Suprapubic skin (tissue), 4 donors: ENCODE data around the gene TMEM131. TPM values are rescaled to one million over a fixed set of nuclear protein-coding genes. Genes with fewer than 3 reads are reported as not detected.
"Not testable (repeated sequence)": the region's sequence is repeated elsewhere in the genome, so short reads cannot be mapped to it uniquely, and the experiment has no call there.

Experiments used
- DNase-seq, 2 donors: peaks; one replicate each; pipeline ENCODE4 v3.0.0-alpha.2; 2019; ENCODE audit warnings: low spot score in 2 of 2
- H3K27ac ChIP-seq: fragments of 200-600 bp; sonication (generic); one replicate; pipeline ENCODE4 v1.5.1; 2019
- H3K27me3 ChIP-seq: fragments of 200-600 bp; sonication (generic); one replicate; pipeline ENCODE4 v1.5.1; 2019
- H3K36me3 ChIP-seq: fragments of 200-600 bp; sonication (generic); one replicate; pipeline ENCODE4 v1.5.1; 2019
- H3K4me1 ChIP-seq: fragments of 200-600 bp; sonication (generic); one replicate; pipeline ENCODE4 v1.5.1; 2019
- H3K4me3 ChIP-seq: fragments of 200-600 bp; sonication (generic); one replicate; pipeline ENCODE4 v1.5.1; 2019; ENCODE audit warnings: mild to moderate bottlenecking
- H3K9me3 ChIP-seq: fragments of 200-600 bp; sonication (generic); one replicate; pipeline ENCODE4 v1.5.1; 2019
- CTCF ChIP-seq, 2 donors: fragments of 200-600 bp in 1 of 2; fragments of 450-650 bp in 1 of 2; sonication (generic) in 1 of 2; IDR thresholded peaks; one replicate each; pipeline ENCODE4 v1.5.1; 2016 to 2019; ENCODE audit warnings: antibody characterized with exemption in 2 of 2, mild to moderate bottlenecking in 1 of 2, moderate library complexity in 1 of 2
- EP300 ChIP-seq: sonication (generic); formaldehyde crosslinking; IDR thresholded peaks from one replicate; pipeline ENCODE4 v1.6.1; 2017; ENCODE audit warnings: antibody characterized with exemption
- POLR2A ChIP-seq, 2 donors: fragments of 450-650 bp; IDR thresholded peaks; one replicate each; pipeline ENCODE4 v1.6.1; 2017; ENCODE audit warnings: antibody characterized with exemption in 2 of 2, mild to moderate bottlenecking in 2 of 2, moderate library complexity in 2 of 2
- POLR2AphosphoS5 ChIP-seq, 3 donors: sonication (generic); formaldehyde crosslinking; IDR thresholded peaks; one replicate each; pipeline ENCODE4 v1.6.1; 2017; ENCODE audit warnings: antibody characterized with exemption in 3 of 3
- WGBS: methylation state at CpG from one replicate; pipeline ENCODE4 v1.1.5; 2018; 5-methylcytosine and 5-hydroxymethylcytosine counted together
- total RNA-seq, 4 donors: library from RNA; depleted of rRNA; stranded (reverse); fragments of >200 nt; gene quantifications; one replicate each; pipeline ENCODE4 v1.1.0, GENCODE V29; 2016

Gene TMEM131
- total RNA-seq, 4 donors from 2014 or later = 39.7 to 117 (median 42.5) TPM

- DNase-seq = no peak
- no peaks in the 10 kb centered on the region for H3K9me3 ChIP-seq
- no peak overlapping the region for H3K4me3 ChIP-seq
- H3K27me3 ChIP-seq = no peaks in the 10 kb centered on the region
- no peaks in the 10 kb centered on the region for H3K4me1 ChIP-seq
- WGBS = 73% methylated on average over 5 of the region's 5 CpGs
- H3K36me3 ChIP-seq = no peaks in the 10 kb centered on the region
- no peak overlapping the region for H3K27ac ChIP-seq
- TF ChIP-seq POLR2A (IDR thresholded peaks at IDR 0.05) = no peak
- no peak for TF ChIP-seq POLR2AphosphoS5 (IDR thresholded peaks at IDR 0.05)
- TF ChIP-seq EP300 = no peak
- no peak for TF ChIP-seq CTCF (IDR thresholded peaks at IDR 0.05)
Measured at GRCh38 chr2:97957432-97958183, 38.1 kb downstream of the TMEM131 start.

GRCh38 chr2:97956753-97957152, 39.0 kb downstream of the TMEM131 start:
- H3K4me1 ChIP-seq, DNase-seq, H3K27me3 ChIP-seq, H3K36me3 ChIP-seq, H3K4me3 ChIP-seq, H3K9me3 ChIP-seq, H3K27ac ChIP-seq: not testable (repeated sequence)
- WGBS = 84% methylated on average over 13 of the region's 13 CpGs

- WGBS = 93% methylated on average over 4 of the region's 4 CpGs
Measured at GRCh38 chr2:97953853-97954252, 41.9 kb downstream of the TMEM131 start.

GRCh38 chr2:97952357-97952756, 43.4 kb downstream of the TMEM131 start:
- no peak for DNase-seq
- no peak overlapping the region for H3K27ac ChIP-seq
- H3K4me1 ChIP-seq = peaks cover 9% of the 10 kb centered on the region
- no peak overlapping the region for H3K4me3 ChIP-seq
- TF ChIP-seq EP300 = no peak
- TF ChIP-seq POLR2A (IDR thresholded peaks at IDR 0.05) = no peak
- no peak for TF ChIP-seq CTCF (IDR thresholded peaks at IDR 0.05)
- TF ChIP-seq POLR2AphosphoS5 (IDR thresholded peaks at IDR 0.05) = no peak
- 89% methylated on average over 6 of the region's 6 CpGs for WGBS
- no peaks in the 10 kb centered on the region for H3K36me3 ChIP-seq
- no peaks in the 10 kb centered on the region for H3K27me3 ChIP-seq
- H3K9me3 ChIP-seq = no peaks in the 10 kb centered on the region

More at GRCh38 chr2:97953853-97954252, 41.9 kb downstream of the TMEM131 start:
- no peak for DNase-seq
- no peaks in the 10 kb centered on the region for H3K36me3 ChIP-seq
- TF ChIP-seq EP300 = no peak
- no peak for TF ChIP-seq POLR2A (IDR thresholded peaks at IDR 0.05)
- TF ChIP-seq POLR2AphosphoS5 (IDR thresholded peaks at IDR 0.05) = no peak
- no peak for TF ChIP-seq CTCF (IDR thresholded peaks at IDR 0.05)
- no peaks in the 10 kb centered on the region for H3K27me3 ChIP-seq
- no peaks in the 10 kb centered on the region for H3K9me3 ChIP-seq
- H3K4me3 ChIP-seq = no peak overlapping the region
- peaks cover 9% of the 10 kb centered on the region for H3K4me1 ChIP-seq
- H3K27ac ChIP-seq = no peak overlapping the region

GRCh38 chr2:97951155-97951680, 44.5 kb downstream of the TMEM131 start:
- TF ChIP-seq CTCF (IDR thresholded peaks at IDR 0.05) (no peak), EP300 (no peak), POLR2A (IDR thresholded peaks at IDR 0.05) (no peak), POLR2AphosphoS5 (IDR thresholded peaks at IDR 0.05) (no peak)
- Histone ChIP-seq H3K9me3 (no peaks in the 10 kb centered on the region), H3K4me3 (no peak overlapping the region), H3K27ac (no peak overlapping the region), H3K27me3 (no peaks in the 10 kb centered on the region), H3K36me3 (no peaks in the 10 kb centered on the region), H3K4me1 (peaks cover 9% of the 10 kb centered on the region)
- WGBS = 100% methylated on average over 2 of the region's 2 CpGs
- DNase-seq = no peak
